GM12873 (cell line): ENCODE measurements around the gene CPT1C.

Source experiments
- TF ChIP-seq, protein P1 (sequence below): IDR thresholded peaks from 2 replicates; pipeline ENCODE4 v1.5.1; 2012; ENCODE audit warnings: low read depth, mild to moderate bottlenecking, moderate library complexity, low read length, control low read depth; ENCODE audit not compliant: insufficient read depth; ENCODE audit errors: missing control alignments

CPT1C gene

DNA sequence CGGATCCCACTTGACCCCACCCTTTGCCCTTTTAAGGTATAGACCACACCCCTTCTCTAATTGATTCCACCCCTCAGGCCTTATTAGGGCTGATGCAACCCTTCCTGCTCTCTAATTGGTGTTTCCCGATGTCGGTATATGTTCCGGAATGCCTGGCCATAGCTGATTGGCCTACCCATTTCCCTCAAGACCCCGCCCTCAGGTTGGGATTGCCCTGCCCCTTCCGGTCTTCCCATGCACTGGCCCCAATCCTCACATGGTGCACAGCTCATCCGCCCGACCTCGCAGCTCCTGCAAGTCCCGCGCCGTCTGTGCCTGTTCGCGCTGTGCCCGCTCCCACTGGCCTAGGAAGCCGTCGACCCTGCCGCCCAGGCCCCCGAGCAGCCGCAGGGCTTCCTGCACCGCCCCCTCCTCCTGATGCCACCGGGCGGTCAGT is 54.0 kb downstream of the CPT1C start:
- TF ChIP-seq, protein P1, sequence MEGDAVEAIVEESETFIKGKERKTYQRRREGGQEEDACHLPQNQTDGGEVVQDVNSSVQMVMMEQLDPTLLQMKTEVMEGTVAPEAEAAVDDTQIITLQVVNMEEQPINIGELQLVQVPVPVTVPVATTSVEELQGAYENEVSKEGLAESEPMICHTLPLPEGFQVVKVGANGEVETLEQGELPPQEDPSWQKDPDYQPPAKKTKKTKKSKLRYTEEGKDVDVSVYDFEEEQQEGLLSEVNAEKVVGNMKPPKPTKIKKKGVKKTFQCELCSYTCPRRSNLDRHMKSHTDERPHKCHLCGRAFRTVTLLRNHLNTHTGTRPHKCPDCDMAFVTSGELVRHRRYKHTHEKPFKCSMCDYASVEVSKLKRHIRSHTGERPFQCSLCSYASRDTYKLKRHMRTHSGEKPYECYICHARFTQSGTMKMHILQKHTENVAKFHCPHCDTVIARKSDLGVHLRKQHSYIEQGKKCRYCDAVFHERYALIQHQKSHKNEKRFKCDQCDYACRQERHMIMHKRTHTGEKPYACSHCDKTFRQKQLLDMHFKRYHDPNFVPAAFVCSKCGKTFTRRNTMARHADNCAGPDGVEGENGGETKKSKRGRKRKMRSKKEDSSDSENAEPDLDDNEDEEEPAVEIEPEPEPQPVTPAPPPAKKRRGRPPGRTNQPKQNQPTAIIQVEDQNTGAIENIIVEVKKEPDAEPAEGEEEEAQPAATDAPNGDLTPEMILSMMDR: no peak

DNA sequence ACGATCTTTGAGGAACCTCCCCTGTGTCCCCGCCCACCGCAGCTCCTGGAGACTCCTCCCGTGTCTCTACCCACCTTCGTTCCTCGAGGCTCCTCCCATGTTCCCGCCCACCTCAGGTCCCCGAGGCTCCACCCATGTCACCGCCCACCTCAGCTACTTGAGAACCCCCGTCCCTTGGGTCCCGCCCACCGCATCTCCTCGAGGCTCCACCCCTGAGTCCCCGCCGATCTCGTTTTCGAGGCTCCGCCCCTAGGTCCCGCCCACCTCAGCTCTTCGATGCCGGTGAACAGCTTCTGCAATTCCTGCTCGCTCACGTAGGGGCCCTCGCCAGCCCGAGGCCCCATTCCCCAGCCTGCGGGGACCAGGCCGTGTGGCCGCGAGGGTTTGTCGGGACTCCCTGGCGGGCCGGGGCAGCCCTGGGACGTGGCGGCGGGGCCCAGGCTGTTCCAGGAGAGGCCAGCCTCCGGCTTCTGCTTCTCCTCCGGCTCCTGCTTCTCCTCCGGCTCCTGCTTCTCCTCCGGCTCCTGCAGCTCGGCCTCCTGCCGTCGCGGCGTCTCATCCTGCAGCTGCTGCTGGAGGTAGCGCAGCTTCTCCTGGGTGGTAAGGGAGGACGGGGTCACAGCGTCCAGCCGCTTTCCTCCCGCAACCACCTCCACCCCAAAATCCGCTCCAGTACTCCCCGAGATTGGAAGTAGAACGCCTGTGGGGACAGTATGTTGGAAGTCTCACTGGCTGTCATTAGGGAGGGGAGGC is 55.5 kb downstream of the CPT1C start:
- TF ChIP-seq, protein P1: no peak

DNA sequence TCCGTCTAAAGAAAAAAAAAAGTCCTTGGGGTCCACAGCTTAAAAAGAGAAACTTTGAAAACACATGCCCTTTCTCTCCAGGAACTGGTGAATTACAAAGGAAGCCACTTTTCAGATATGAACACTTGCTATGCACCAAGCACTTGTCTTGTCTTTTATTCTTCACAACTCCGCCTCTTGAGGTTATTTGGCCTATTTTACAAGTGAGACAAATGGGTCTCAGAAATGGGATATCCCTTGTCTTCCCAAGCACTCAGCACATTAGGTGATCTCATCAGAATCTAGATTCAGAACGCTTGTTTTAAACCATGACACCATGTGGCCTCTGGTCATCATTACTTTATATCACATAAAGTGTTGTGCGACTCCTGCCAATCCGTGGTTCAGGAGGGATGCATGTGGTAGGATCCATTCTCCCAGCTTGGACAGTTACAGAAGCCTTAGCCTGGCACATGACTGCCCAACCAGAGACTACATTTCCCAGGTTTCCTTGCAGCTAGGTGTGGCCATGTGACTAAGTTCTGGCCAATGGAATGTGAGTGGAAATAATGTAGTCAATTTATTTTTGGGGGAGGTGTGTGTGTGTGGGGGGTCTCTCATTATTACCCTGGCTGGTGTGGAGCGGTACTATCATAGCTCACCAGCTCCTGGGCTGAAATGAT is 58.3 kb downstream of the CPT1C start:
- TF ChIP-seq, protein P1: no peak

DNA sequence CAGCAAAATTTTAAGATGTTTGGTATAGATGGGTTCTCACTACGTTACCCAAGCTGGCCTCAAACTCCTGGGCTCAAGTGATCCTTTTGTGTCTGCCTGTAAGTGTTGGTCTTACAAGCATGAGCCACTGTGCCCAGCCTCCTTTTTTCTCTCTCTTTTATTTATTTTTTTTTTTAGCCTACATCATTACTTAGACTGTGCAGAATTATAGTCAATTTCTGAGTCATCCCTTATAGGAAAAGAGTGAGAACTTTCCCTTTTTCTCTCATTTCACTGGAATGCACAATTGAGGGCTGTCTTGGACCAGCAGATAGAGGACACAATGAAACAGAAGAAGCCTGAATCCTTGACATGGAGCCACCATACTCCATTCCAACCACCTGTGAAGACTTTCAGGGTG is 58.9 kb downstream of the CPT1C start:
- TF ChIP-seq, protein P1: no peak

DNA sequence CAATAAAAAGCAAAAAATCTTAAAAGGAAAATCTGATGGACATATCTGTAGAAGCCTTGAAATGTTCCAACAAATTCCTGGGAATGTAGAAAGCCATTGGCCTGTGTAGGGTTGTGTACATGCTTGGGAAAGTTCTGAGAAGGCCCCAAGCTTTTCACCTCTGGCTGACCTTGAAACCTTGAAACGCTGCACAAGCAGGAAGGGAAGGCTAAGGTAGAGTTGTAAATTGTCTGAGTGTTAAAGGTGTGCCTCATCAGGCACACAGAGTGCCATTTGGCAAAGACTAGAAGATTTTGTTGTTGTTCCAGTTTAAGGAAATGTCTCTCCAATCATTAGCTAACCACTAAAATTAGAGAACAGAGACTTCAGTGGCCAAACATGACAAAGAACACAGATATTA is 61.8 kb downstream of the CPT1C start:
- TF ChIP-seq, protein P1: no peak

DNA sequence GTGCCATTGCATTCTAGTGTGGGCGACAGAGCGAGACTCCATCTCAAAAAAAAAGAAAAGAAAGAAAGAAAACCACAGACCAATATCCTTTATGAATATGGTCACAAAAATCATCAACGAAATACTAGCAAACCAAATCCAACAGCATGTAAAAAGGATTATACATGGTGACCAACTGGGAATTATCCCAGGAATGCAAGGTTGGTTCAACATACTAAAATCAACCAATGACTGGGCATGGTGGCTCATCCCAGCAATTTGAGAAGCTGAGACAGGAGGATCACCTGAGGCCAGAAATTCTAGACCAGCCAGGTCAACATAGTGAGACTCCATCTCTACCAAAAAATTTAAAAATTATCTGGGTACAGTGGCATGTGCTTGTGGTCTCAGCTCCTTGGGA is 65.0 kb downstream of the CPT1C start:
- TF ChIP-seq, protein P1: no peak

DNA sequence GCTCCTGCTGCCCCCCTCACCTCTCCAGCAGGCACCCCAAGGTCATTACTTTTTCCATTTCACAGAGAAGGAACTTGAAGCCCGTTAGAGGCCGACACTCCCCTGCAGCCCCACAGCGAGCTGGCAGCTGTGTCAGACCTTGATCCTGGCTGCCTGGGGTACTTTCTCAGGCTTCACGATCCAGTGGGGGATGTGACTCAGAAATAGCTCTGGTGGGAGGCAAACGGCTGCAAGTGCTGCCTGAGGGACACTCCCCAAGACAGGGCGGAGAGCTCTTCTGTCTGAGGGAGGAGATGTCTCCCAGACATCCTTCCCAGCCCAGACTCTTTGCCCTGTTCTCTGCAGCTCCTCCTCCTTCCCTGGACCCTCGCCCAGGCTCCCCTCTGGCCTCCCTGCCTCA is 67.4 kb downstream of the CPT1C start:
- TF ChIP-seq, protein P1: no peak
